ENCODE data around the gene SCAMP5. TPM values are rescaled to one million over a fixed set of nuclear protein-coding genes. Genes with fewer than 3 reads are reported as not detected.
A peak's percentile ranks its signal among the peaks of the same experiment; 100 is the strongest.

The SCAMP5 gene
- total and polyA plus RNA-seq, 2 of the 13 experiments (the other 11 are each of a cell fraction or from before 2014, with no cell fraction given), result 34.3 to 49.0 TPM

DNA sequence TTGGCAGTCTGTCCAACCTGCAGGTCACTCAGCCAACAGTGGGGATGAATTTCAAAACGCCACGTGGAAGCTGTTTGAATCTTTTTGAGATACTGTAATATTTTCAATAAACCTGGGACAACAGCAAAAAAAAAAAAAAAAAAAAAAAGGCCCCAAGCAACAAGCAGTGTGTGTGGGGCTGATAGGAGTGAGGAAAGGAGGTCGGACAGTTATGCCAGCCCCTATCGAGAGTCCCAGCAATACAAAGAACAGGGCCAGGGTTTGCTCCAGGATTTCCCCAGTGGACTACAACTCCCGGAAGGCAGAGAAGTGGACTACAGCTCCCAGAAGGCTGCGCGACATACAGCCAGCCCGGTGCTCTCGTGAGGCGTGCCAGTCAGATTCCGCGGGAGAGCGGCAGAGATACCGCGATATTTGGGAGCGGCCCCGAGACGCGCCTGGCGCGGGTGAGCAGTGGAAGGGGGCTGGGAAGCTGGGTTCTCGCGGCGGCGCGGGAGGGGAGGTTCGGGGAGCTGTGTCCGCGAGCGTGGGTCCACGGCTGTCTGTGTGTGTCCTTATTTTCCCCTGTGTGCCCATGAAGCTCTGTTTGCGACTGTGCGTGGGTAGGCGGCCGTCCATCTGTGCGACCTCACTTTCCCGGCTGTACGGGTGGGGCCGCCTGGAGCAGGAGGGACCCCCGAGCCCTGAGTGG lies 28.0 kb downstream of the SCAMP5 start, which contains the start of gene PPCDC (continued):
- peak; percentile 47 for TF ChIP-seq TAF15 (IDR thresholded peaks at IDR 0.05; ENCODE audit: low read depth, low read length, poor library complexity, severe bottlenecking)
- TF ChIP-seq, protein P1, sequence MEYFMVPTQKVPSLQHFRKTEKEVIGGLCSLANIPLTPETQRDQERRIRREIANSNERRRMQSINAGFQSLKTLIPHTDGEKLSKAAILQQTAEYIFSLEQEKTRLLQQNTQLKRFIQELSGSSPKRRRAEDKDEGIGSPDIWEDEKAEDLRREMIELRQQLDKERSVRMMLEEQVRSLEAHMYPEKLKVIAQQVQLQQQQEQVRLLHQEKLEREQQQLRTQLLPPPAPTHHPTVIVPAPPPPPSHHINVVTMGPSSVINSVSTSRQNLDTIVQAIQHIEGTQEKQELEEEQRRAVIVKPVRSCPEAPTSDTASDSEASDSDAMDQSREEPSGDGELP (IDR thresholded peaks at IDR 0.05; ENCODE audit: borderline replicate concordance, low read depth), result peak; percentile 56; the same call in 1 of the 2 replicates
- no peak for TF ChIP-seq ZNF747 (CRISPR knock-in tag; IDR thresholded peaks at IDR 0.05; ENCODE audit: borderline replicate concordance)
- TF ChIP-seq RBM39 (IDR thresholded peaks at IDR 0.05; ENCODE audit: low read depth, low read length, poor library complexity, severe bottlenecking), result peak; percentile 86
- TF ChIP-seq IRX3 (CRISPR knock-in tag; IDR thresholded peaks at IDR 0.05; ENCODE audit: borderline replicate concordance, low read depth), result no peak
- no peak for TF ChIP-seq ZKSCAN8 (CRISPR knock-in tag; IDR thresholded peaks at IDR 0.05; ENCODE audit: borderline replicate concordance)
- TF ChIP-seq, protein P2, sequence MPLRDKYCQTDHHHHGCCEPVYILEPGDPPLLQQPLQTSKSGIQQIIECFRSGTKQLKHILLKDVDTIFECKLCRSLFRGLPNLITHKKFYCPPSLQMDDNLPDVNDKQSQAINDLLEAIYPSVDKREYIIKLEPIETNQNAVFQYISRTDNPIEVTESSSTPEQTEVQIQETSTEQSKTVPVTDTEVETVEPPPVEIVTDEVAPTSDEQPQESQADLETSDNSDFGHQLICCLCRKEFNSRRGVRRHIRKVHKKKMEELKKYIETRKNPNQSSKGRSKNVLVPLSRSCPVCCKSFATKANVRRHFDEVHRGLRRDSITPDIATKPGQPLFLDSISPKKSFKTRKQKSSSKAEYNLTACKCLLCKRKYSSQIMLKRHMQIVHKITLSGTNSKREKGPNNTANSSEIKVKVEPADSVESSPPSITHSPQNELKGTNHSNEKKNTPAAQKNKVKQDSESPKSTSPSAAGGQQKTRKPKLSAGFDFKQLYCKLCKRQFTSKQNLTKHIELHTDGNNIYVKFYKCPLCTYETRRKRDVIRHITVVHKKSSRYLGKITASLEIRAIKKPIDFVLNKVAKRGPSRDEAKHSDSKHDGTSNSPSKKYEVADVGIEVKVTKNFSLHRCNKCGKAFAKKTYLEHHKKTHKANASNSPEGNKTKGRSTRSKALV (CRISPR knock-in tag; IDR thresholded peaks at IDR 0.05), result no peak
- TF ChIP-seq ZNF136 (CRISPR knock-in tag; IDR thresholded peaks at IDR 0.05; ENCODE audit: low read depth), result no peak
- TF ChIP-seq IRF2 (CRISPR knock-in tag; IDR thresholded peaks at IDR 0.05), result peak; percentile 96
- peak; percentile 51; the same call in 1 of the 2 replicates for TF ChIP-seq ZBTB7B (CRISPR knock-in tag; IDR thresholded peaks at IDR 0.05)
- TF ChIP-seq, protein P3, sequence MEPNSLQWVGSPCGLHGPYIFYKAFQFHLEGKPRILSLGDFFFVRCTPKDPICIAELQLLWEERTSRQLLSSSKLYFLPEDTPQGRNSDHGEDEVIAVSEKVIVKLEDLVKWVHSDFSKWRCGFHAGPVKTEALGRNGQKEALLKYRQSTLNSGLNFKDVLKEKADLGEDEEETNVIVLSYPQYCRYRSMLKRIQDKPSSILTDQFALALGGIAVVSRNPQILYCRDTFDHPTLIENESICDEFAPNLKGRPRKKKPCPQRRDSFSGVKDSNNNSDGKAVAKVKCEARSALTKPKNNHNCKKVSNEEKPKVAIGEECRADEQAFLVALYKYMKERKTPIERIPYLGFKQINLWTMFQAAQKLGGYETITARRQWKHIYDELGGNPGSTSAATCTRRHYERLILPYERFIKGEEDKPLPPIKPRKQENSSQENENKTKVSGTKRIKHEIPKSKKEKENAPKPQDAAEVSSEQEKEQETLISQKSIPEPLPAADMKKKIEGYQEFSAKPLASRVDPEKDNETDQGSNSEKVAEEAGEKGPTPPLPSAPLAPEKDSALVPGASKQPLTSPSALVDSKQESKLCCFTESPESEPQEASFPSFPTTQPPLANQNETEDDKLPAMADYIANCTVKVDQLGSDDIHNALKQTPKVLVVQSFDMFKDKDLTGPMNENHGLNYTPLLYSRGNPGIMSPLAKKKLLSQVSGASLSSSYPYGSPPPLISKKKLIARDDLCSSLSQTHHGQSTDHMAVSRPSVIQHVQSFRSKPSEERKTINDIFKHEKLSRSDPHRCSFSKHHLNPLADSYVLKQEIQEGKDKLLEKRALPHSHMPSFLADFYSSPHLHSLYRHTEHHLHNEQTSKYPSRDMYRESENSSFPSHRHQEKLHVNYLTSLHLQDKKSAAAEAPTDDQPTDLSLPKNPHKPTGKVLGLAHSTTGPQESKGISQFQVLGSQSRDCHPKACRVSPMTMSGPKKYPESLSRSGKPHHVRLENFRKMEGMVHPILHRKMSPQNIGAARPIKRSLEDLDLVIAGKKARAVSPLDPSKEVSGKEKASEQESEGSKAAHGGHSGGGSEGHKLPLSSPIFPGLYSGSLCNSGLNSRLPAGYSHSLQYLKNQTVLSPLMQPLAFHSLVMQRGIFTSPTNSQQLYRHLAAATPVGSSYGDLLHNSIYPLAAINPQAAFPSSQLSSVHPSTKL (CRISPR knock-in tag; IDR thresholded peaks at IDR 0.05), result peak; percentile 38; the same call in 1 of the 2 replicates
- TF ChIP-seq RAD51 (IDR thresholded peaks at IDR 0.05; ENCODE audit: borderline replicate concordance), result no peak
- TF ChIP-seq MAFK (conservative IDR thresholded peaks at IDR 0.05 in 1 of 2, IDR thresholded peaks at IDR 0.05 in 1 of 2; ENCODE audit: low read length in 2 of 2), result no peak
- TF ChIP-seq ZNF501 (CRISPR knock-in tag; IDR thresholded peaks at IDR 0.05), result peak; percentile 89
- TF ChIP-seq, protein P4, sequence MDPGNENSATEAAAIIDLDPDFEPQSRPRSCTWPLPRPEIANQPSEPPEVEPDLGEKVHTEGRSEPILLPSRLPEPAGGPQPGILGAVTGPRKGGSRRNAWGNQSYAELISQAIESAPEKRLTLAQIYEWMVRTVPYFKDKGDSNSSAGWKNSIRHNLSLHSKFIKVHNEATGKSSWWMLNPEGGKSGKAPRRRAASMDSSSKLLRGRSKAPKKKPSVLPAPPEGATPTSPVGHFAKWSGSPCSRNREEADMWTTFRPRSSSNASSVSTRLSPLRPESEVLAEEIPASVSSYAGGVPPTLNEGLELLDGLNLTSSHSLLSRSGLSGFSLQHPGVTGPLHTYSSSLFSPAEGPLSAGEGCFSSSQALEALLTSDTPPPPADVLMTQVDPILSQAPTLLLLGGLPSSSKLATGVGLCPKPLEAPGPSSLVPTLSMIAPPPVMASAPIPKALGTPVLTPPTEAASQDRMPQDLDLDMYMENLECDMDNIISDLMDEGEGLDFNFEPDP (CRISPR knock-in tag; conservative IDR thresholded peaks at IDR 0.05), result 0 out of 2 replicates have a peak, but pooled peaks have one; percentile 55
- TF ChIP-seq, protein P5, sequence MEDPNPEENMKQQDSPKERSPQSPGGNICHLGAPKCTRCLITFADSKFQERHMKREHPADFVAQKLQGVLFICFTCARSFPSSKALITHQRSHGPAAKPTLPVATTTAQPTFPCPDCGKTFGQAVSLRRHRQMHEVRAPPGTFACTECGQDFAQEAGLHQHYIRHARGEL (CRISPR knock-in tag; IDR thresholded peaks at IDR 0.05), result no peak
- TF ChIP-seq ZNF292 (CRISPR knock-in tag; IDR thresholded peaks at IDR 0.05; ENCODE audit: borderline replicate concordance, low read depth), result 0 out of 2 replicates have a peak, but pooled peaks have one; percentile 46
- TF ChIP-seq POLR2G (IDR thresholded peaks at IDR 0.05; ENCODE audit: low read depth, low read length), result peak; percentile 97
- TF ChIP-seq ZNF614 (CRISPR knock-in tag; IDR thresholded peaks at IDR 0.05; ENCODE audit: borderline replicate concordance), result 0 out of 2 replicates have a peak, but pooled peaks have one; percentile 38

Measured in HepG2 (cell line).